HG03175 (cell line): ENCODE measurements around the gene SEMA5A.

ENCODE experiments used
- ATAC-seq: cut with Tn5 transposase; IDR thresholded peaks from one replicate; pipeline ENCODE4 v1.9.1; 2021; ENCODE audit warnings: mild to moderate bottlenecking, moderate library complexity; ENCODE audit not compliant: unreplicated experiment

Gene SEMA5A

DNA sequence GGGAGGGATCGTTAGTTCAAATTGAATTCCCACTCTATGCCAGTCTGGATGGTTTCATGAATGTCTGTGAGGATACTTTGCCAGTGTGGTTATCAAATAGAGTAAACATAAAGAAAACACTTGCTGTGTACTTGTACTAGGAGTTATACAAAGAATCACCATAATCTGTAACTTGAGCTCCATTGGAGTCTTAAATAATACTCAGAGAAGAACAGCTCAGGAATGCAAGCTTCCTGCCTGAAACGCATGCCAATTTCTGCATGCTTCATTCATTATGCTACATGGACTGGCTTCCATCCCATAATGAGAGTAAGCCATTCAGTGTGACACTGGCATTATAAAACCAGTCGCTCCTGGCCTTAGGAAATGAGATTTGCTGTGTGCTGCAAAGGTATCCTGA lies 351.4 kb downstream of the SEMA5A start:
- no peak for ATAC-seq

DNA sequence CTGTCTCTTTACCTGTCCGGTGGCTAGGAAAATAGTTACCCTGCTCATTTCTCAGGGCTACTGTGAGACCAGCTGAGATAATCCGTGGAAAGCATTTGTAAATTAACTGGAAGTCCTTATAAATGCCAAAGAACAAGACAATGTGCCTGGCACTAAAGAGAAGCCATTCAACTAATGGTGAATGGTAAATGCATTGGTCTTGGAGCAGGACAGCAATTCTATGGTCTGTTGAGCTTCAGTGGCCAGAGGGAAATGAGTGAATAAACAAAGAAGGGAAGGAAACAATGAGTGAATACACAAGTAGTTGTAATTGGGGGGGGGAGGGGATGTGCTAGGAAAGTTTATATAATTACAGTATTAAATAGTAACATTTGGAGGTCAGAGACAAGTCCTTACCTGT lies 353.6 kb downstream of the SEMA5A start:
- no peak for ATAC-seq

DNA sequence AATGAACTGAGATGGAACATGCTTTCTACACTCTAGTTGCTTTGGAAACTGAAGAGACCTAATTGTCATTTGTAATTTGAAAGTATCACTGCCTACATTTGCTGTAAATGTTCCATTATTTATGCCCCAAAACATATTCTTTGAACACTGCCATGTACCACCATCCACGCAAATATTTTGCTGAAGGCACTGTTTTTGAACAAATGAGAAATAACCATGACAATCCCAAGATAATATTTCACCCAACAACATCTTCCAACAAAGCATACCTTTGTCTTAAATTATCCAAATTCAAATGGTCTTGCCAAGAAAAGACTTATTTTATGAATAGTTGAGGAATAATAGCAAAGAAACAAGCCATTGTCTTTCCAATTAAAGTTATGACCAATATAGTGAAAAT lies 356.2 kb downstream of the SEMA5A start:
- no peak for ATAC-seq

DNA sequence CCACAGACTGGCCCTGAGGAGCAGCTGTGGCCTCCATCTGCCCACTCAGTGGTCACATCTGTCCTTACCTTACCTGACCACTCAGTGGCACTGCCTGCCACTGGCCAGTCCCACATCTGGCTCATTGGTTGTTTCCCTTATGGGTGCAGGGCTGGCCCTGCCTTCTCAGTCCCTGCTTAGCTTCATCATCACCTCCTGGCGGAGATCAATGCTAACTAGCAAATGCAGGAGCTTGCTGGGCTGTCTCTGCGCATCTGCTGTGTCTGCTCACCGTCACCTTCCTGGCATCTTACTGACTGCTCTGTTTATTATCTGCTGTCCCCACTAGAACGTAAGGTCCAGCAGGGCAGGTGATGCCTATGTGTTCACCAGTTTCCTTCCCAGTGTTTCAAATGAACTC lies 356.9 kb downstream of the SEMA5A start:
- ATAC-seq, result no peak

DNA sequence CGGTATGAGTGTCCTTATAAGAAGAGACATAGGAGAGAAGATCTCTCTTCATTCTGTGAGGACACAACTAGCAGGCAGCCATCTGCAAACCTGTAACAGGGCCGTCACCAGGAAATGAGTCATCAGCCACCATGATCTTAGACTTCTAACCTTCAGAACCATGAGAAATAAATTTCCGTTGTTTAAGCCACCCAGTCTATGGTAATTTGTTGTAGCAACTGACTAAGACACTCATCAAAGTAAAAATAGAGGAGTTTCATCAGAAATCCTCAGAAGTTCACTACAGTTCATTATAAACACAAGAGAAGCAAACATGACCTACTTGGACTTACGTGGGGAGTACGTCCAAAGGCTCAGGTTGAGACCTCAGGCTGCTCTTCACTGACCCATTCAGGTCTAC lies 357.7 kb downstream of the SEMA5A start:
- no peak for ATAC-seq

DNA sequence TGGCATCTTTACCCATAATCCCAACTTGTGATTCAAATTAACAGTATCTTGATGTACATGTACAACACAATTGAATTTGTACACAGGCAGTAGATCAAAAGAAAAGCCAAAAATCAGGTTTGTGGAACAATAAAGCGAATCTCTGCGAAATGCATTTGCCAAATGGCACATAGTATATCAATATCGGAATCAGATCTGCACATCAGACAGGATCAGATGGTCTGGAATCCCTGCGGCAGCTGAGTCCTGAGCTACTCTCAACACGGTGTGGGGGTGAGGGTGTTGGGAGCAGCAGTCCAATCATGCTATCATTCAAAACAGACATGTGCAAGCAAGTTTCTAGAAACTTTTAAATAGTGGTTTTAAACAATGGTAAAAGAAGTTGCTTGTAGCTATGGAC lies 358.3 kb downstream of the SEMA5A start:
- ATAC-seq, result no peak

DNA sequence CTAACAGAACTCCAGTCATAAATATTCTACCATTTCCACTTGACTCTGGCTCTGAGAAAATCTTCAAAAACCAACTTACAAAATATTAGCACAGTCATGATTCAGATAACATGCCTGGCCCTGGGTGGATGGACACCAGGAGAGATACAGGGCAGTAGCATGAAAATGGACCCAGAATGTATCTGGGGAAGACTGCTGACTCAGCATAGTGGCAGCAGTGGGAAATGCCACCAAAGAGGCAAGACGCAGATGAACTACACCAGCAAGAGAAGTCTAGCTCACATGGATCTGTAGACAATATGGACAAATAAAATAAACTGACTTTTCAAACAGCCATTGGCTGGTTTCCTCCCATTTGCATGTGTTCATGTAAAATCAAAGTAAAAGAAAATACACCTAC lies 359.8 kb downstream of the SEMA5A start:
- no peak for ATAC-seq

DNA sequence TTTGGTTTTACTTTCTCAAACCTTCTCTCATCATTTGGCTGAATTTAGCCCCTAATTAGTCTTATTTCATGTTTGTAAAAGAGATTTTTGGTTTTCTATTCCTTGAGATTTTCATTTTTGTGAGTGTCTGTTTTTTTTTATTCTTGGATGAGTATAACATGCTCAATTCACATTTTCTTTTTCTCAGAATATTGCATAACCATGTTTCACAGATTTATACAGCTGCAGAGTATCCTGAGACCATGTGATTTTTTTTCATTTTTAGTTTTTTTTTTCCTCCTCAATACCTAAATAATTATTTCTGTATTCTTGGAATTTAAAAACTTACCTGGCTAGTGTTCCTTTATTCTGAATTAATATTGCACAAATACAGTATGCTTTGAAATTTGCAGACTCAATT lies 361.9 kb downstream of the SEMA5A start:
- no peak for ATAC-seq

DNA sequence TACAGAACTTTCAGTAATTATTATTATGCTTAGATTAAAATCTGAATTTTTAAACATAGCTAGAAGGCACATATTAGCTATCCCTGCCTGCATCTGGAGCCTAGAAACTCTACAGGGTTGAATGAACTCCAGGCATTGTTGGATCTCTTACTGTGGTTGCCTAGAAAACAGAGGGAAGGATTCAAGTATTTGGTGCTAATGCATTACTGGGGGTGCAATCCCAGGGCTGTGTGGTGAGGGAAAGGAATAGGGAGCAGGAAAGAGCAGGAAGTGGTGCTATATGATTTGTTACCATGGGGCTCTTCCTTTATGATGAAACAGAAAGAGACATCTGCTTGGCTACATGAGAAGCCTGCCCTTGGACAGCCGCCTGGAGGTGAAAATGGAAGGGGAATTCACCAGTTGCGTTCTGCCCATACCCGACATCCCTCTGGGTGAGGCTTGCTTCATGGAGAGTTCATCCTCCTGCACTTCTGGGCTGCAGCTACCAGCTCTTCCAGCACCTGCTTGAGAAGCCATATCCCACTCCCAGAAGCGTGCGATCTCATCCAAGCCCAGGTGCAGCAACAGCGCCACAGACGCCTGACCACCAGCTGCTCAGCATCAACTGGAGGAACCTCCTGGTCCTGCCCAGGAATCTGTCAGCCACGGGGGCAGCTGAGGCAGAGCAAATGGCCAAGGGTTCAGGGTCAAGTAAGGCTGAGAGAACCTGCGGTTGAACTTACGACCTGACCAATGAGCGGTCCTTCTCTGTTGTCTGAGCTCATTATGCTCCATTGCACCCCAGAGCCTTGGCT lies 362.8 kb downstream of the SEMA5A start:
- ATAC-seq, result no peak

DNA sequence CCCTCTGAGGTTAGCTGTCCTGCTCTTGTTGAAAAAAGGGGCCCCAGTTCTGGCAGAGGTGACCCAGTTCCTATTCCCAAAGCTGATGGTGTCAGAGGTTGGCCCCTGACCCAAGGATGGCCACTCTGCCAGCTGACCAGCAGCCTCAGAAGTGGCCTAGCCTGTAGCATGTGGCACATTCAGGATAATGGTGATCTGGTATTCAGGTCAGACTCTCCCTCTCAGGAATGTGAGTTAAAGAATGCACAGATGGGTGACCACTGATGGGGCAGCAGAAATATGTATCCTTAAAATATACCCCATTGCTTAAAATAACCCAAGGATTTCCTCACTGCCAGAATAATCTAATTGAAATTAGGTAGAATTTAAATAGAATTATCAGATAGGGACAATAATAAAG lies 369.2 kb downstream of the SEMA5A start:
- ATAC-seq, result no peak

DNA sequence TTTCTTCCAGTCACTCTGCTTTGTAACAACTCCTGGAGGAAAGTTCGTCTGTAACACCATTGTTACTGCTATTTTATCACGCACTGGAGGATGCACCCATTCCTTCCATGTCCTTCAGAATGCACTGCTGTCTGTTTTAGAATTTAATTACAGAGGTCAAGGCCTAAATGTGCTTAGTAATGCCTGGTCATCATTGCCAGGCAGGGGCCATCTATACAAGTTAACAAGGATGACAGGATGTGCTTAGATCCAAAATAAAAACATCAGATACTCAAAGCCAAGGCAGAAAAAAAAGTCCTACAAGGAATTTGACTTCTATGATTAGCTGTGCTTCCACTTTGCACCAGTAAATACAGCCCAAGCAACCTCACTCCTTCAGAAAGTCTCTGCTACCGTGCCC lies 371.4 kb downstream of the SEMA5A start:
- no peak for ATAC-seq

DNA sequence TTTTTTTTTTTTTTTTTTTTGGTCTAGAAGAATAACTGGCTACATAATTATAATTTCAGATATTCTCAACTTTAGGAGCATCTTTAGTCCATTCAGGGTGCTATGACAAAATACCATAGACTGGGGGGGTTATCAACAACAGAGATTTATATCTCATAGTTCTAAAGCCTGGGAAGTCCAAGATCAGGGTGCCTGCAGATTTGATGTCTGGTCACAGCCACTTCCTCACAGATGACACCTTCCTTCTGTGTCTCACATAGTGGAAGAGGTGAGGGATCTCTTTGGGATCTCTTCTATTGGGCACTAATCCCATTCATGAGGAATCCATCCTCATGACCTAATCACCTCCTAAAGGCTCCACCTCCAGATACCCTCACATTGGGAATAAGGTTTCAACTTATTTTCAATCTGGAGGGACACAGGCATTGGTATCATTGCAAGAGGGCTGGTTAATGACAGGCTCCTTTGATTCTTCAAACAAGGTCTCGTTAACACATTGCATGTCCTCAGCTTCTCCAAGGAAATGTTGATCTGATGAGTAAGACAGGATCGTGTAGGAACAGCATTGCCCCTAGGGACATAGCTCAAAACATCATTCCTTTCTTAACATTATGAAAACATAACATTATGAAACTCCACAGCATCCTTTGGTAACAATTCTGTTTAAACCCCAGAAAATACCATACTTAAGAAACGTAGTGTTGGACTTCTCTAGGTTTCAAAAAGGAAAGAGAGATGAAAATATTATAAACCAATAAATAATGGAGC lies 372.4 kb downstream of the SEMA5A start:
- no peak for ATAC-seq

DNA sequence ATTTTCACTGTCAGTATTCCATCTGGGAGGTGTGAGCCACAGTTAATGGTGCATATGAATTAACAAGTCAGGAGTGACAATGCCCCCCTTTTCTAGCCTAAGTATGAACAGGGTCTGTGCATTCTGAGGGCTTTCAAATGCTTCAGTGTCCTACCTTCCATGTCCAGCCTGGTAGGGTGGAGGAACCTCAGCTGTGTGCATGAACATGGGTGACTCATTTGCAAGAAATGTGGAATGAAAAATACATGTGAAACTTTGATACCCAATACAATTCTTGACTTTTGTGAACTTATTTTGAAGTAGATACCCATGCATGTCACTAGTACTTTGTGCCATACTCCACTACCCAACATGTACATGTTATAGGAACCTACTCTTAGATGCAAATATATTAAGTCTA lies 375.8 kb downstream of the SEMA5A start:
- ATAC-seq, result no peak

DNA sequence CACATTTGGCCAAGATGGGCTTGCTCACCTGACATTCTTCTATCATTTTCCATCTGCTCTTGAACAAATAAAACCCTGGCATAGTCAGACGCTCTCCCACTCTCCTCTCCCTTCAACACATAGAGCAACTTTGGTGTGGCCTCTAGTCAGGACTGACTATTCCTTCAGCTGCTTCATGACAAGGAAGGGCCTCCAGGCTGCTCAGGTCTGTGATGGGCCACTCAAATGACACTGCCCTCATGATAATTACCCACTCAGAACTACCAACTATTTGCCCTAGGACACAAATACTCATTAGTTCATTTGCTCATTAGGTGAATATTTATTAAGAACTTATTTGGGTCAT lies 376.3 kb downstream of the SEMA5A start:
- no peak for ATAC-seq

DNA sequence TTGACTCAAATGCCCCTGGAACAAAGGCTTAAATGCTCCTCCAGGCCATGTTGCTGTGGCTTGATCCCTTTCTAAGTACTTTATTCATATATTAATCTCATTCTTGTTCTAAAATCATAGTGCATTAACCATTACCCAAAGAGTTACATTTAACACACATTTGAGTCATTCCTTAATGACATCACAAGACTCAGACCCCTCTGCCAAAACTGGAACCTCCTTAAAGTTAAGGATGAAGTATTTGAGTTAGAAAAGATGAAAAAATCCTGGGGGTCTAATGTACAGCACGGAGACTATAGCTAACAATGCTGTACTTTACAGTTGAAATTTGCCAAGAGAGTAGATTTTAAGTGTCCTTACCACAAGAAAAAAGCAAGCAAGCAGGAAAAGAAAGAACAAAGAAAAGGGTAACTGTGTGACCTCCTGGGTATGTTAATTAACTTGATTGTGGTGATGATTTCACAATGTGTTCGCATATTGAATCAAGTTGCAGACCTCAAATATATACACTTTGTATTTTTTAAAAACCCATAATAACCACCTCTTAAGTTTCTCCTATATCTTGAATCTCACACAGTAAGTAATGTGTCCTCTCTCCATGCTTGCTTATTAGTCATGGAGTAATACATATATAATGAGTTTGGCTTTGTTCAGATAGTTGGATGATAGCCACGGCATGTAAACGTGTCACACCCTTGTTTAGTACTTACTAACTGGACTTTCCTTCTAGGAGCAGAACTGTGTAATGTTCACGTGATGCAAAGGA lies 376.9 kb downstream of the SEMA5A start:
- ATAC-seq, result no peak

DNA sequence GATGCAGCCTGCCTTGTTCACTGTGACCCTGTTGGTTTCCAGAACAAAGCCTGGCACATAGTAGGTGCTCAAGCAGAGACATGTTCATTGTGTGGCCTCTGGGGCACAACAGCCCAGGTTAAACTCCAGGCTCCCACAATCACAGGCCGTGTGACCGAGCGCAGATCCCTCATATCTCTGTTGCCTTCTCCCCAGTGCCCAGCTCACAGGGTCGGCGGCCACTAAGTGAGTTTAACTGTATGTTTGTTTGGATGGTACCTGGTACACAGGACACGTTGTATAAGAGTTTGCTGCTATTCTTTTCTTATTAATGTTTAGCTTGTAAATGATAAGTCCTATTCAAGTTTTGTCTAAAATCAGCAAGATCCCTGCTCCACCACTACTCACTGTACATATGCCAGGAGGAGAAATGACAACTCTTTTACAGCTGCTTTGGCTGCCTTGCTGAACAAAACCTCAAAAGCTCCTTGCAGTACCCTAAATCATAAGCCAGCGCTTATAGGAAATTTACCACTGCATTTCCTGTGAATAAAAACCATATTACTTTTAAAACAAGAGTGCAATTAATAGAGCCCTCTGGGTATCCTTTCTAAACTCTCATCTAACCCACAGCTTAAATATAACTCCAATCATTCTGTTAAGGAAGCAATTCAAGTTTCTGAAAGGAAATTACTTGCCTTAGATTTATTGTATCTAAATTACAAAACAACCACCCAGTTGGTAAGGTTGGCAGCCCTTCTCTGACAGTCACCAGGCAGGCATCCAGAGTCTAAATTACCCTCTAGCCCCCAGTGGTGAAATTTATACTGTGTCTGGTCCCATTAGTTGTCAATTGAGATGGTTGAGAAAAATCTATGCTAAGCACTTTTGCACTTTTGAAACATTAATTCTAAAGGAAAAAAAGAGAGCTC lies 379.4 kb downstream of the SEMA5A start:
- ATAC-seq, result no peak

DNA sequence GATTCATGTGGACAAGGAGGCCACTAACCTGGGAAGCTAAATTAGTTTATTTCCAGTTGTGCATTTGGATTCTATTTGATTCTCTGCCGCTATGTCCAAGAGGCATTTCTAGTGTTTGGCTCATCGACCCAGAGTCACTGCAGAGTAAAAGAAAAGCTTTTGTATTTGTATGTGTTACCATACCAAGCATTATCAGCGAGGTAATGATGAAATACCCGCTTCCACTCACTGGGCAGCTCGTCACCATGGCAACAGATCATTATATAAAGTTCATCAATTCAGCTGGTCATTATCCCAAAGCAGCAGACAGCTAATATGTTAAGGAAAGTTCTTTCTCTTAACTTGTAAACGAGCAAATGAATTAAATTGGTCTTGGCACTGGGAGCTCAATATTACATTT lies 380.3 kb downstream of the SEMA5A start:
- no peak for ATAC-seq

DNA sequence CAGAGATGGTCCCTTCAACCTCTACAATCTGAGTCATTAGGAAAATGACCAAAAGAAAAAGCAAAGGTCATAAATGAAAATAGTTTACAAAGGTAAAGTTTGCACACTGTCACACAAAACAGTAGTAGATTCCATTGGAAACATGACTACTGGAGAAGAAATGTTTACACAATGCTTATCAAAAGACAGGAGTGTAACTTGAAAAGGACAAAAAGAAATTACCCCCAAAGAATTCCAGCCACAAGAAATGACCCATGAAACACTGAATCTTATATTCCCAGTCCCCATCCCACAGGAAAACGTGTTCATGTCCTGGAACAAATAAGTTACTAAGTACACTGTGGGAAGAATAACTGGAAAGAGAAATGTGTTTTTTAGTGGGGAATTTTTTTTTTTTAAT lies 385.1 kb downstream of the SEMA5A start:
- no peak for ATAC-seq

DNA sequence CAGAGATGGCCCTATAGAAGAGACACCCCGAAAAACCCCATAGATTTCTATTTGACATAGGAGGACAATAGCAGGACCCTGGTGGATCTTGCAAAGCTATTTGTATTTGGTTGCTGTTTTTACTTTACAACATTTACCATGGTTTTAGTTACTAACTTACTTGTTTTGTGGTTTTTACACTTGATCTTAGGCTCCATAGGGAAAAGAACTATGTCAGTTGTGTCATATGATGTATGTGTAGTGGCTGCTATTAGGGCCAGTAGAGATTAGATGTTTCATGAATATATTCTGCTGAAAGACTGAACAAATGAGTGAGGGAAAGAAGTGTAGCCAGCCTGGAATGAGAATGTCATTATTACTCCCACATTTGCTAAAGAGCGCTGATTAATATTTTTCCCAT lies 388.1 kb downstream of the SEMA5A start:
- no peak for ATAC-seq

DNA sequence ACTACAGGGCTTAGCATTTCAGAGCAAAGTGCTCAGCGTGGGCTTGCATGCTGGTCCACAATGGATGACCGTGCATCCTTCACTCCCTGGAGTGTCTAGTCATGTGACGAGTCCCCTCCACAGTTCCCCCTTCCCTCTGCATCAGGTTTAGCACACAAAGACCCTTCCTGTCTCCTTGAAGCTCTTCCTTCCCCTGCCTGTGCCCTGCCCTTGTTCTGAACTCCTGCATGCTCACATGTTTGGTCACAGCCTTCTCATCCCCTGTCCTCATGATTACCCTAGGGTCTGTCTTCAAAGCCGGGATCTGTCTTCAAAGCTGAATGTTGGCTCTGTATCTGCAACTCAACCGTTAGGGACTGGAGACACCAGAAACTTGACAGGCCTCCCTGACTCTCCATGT lies 388.9 kb downstream of the SEMA5A start:
- no peak for ATAC-seq

DNA sequence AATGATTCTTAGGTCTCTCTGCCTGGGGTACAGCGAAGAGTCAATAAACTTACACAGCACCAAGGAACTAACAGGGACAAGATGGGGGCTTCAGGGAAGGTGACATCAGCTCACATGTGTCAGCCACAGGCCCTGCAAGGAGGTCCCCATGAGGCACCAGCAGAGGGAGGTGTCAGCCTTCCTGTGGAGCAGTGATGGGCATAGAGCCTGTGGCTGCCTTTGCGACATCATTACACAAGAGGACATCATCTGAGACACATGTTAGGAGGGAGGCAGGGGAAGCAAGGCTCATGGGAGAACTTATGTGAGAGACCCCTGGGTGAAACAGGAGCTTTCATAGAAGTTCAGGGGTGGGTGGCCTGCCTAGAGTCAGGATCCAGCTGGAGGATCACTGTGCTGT lies 389.6 kb downstream of the SEMA5A start:
- no peak for ATAC-seq
